NCI-H1694 treated with DMSO at 0.1 percent for 48 hours (cell line): ENCODE data around the gene EBLN2.
"Not testable (repeated sequence)": the region's sequence is repeated elsewhere in the genome, so short reads cannot be mapped to it uniquely, and the experiment has no call there.

ENCODE experiments used
- DNase-seq: peaks from one replicate; lab custom pipeline; 2025; lab: John Stamatoyannopoulos, UW

EBLN2 gene

DNA sequence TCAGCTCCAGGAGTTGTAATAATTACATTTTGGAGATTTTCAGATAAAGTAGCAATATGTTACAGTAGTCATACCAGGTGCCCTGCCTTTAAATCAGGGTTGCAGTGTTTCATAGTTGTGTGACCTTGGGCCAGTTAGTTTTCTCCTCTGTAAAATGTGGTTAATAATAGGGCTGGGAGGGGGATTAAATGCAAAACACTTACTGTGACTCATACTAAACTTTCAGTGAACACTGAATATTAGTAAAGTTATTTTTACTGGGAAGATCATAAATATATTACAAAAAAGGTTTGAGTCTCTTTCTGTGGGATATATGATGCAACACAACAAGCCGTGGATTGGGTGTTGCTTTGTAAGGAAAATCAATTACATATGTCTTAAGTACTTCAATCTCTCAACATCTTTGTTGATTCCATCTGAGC, 1.1 kb upstream of the EBLN2 start:
- DNase-seq: no peak

DNA sequence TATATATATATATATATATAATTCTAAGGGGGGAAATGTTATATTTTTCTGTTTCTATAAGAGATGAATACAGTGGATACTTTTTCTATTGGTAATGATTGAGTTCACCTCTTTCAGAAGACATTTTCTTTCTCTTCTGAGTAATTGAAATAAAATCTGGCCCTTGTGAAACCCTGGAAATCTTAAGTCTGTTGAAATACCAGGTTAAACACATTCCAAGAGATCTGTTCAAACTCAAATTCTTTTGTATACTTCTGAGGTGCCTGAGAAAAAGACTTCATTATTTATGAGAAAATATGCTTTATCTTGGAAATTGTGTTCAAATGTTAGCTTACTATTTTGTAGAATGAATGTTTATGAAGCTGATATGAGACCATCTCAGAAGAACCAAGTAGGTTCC, 4.8 kb downstream of the EBLN2 start:
- not testable (repeated sequence) for DNase-seq

DNA sequence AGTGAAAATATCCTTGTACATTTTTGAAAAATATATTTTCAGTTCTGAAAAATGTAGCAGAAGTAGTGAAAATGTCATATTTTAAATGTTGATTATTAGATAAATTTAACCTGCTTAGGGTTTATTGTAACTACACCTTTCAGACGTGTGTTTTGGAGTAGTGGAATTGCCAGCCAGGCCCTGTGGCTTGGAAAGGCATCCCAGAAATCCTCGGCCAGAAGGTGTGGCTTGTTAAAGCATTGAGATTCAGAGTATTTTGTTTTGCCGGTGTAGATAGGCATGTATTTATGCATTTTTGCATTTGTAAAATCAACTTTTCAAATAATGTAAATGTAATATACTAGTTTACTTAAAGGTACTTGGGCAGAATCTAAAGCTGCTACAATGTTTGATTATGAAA, 7.0 kb downstream of the EBLN2 start:
- no peak for DNase-seq

DNA sequence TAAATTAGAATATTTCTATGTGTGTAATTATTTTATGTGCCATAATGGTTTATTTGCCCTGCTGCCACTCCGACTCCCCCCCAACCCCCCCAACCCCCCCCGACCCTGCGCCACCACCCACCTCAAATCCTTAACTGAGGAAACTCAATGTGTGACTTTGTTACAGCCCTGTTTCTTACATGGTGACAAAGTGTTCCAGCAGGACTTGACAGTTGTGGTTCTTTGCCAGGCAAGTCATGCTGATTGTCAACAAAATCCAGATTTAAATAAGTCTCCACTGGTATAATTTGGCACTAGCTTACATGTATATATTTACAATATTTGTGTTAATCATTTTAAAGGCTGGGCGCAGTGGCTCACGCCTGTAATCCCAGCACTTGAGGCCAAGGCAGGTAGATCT, 7.7 kb downstream of the EBLN2 start:
- DNase-seq: no peak

DNA sequence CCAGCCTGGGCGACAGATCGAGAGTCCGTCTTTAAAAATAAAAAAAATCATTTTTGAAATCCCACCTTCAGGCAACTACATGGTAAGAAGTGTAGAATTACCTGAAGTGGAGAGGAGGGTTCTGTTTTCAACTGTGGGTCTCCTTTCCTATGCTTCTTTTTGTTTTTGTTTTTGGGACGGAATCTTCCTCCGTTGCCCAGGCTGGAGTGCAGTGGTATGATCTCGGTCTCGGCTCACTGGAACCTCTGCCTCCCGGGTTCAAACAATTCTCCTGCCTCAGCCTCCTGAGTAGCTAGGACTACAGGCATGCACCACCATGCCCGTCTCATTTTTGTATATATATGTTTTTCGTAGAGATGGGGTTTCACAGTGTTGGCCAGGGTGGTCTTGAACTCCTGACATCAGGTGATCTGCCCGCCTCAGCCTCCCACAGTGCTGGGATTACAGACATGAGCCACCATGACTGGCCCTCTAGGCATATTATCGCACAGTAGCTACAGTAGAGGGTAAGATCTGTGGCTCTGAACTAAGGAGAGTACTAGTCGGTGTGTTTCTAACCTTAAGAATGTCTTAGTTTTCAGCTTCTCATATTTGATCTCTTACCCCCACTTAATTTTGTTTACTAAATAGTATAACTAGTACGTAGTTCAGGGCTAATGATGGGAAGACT, 8.5 kb downstream of the EBLN2 start:
- no peak for DNase-seq

DNA sequence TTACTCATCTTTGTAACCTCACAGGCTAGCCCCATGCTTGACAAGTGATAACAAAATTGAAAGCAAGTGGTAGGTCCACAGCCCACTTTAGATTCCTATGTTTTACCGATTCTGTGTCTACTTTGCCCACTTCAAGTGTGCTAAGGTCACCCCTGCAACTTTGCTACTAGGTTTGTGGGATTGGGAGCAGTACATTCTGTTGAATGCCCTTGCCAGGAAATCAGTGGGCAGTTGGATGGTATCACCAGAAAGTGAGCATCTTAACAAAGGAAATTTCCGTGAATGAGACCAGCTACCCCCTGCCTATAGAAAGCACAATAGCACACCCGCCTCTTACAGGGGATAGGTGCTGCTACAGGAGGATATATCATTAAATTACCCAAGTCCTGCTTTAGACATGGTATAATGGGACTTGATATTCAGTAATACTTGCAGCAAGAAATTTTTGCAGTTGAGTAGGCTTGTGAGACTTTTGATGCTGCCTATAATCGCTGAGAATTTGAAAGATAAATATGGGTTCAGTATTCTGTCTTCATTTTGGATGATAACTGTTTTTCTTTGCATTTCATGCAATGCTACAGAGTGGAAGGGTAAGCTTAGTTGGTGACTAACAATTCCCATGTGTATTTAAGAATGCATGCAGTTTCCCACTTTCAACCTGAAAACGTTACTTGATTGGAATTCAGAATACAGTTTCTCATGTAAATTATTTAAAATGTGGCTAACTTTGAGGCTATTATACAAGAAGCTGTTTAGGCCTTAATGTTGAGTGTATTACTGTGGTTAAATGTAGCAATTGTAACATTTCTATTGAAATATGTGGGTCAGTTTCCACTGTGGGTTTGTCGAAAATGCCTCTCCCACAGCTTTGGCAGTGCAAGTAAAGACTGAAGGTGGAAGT, 9.5 kb downstream of the EBLN2 start:
- no peak for DNase-seq

DNA sequence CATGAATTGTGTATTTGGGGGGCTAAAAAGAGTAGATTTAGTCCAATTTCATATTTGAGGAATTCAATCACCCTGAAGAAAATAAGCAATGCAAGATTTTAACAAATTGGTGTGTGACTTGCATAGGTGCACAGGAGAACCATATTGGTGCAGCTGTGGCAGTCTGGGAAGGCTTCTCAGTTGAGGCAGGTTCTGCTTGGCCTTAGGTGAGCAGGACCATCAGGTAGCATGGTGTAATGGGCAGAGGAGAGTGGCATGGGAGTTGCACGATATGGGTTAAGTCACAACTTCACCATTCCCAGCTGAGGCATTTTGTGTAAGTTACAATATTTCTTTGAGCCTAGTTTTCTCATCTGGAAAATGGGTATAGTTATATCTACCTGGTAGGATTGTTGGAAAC, 10.5 kb downstream of the EBLN2 start:
- no peak for DNase-seq

DNA sequence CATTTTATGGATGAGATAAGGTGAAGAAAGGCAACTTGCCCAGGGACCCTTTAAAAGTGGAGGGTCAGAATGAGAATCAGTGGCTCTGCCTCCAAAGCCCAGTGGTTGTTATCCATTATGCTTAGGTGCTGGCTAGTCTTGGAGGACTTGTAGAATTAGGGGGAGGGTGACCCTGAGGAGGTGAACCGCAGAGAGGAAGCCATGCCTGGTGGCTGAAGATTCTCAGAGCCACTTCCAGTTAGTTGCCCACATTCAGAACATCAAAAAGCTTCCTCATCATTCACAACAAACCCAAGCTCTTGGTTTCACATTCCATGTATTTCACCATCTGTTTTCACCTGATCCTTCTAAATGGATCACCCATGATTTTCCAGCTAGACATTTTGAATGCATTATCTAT, 11.2 kb downstream of the EBLN2 start:
- DNase-seq: no peak

DNA sequence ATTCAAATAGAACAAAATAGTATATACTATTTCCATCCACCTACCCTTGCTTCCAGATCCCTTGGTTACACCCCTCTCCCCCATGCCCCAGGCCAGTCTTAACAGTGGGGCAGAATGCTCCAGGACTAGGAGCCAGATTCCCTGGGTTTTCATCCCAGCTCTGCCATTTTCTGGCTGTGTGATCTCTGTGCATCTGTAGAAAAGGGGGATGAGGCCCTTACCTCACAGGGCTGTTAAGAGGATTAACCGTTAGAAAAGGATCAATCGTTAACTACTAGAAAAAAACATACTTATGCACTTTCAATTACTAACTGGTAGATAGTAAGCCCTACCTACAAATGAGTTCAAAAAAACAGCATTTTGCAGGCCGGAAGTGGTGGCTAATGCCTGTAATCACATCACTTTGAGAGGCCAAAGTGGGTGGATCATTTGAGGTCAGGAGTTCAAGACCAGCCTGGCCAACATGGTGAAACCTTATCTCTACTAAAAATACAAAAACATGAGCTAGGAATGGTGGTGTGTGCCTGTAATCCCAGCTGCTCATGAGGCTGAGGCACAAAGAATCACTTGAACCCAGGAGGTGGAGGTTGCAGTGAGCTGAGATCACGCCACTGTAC, 11.7 kb downstream of the EBLN2 start:
- DNase-seq: no peak

DNA sequence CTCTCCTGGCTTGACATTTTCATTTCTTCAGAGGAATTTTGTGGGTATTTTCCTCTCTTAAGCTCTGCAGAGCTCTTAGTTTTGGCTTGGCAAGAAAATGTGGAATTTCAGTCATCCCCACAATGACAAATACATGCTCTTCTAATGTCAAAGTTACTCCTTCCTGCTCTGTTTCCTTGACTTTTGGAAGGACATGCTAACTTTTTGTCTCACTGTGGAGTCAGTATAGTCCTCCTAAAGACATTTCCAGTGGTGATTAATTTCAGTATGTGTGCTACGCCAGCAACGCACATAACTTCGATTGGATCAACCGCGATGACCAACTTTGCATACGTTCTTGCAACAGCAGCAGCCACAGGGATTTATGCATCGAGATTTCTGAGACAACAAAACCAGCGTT, 13.3 kb downstream of the EBLN2 start:
- DNase-seq: no peak

DNA sequence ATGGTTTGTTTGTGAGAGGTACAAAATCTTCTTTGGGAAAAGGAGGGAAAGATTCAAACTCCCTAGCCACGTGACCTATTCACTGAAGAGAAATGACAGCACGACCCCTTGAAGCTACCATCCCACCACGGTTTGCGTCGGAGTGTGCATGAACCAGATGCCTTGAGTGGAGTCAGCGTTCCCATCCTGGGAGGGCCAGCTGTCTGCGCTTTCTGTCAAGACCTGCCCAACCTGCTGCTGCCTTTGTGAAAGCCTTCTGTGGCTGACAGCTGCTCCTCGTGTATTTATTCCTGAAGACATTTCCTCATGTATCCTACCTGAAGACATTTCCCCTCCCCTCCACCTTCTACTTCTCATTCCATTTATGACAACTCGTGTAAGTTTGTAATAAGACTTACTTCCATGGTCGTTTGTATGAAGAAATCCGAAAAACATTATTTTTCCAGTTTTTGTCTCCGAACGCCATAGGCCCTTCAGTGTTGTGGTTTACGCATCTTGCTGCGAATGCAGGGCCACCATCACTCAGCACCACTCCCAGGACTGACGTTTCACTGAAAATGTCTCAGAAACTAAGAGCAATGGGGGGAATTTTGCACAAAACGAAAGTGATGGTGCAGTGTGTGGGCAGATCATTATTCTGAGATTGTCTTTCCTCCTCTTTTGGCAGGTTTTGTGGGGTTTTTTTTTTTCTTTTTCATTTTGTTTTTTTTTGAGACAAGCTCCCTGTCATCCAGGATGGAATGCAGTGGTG, 18.9 kb downstream of the EBLN2 start:
- DNase-seq: peak; percentile 29

DNA sequence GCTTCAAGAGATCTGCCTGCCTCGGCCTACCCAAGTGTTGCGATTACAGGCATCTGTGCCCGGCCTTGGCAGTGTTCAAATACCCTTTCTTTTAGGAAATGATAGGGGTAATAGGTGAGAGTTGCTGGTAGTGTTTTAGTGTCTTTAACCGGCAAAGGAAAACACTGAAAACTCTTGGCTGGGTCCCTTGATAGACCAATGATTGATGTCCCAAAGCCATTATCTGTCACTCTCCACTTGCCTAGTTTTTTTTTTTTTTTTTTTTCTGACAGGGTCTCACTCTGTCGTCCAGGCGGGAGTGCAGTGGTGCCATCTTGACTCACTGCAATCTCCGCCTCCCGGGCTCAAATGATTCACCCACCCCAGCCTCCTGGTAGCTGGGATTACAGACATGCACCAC, 19.7 kb downstream of the EBLN2 start:
- no peak for DNase-seq

DNA sequence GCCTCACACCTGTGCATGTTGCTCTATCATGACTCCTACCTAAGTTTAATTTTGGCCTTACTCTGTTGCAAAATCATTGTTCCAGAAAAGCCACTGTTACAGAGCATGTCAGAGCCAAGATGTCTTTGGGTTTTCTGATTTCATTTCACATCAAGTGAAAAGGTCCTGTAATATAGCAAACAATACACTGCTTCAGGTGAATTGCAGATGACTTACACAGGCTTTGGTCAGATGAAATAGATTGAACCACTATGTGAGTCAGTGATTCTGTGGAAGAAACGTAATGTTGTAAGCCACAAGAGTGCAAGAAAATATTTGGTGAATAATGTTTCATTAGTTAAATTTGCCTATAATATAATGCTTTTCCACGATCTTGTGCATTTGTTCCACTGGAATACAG, 22.7 kb downstream of the EBLN2 start:
- no peak for DNase-seq

DNA sequence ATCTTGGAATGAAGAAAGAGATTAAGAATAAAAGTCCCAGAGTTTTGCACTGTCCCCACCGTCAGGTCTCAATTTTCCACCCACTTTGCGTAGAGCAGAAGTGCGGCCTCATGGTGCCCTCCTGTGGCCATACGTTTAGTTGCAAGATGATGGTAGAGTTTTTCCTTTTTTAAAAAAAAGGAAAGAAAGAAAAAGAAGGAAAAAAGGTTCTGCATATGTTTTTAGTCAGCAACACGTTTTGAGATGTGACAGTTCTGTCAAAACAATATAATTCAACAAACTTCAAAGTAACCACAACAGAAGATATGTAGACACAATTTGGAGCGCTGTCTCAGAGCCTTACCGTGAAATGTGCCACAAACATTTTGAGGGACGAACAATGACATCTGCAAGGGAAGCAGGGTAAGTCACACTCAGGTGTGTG, 24.6 kb downstream of the EBLN2 start:
- DNase-seq: no peak

DNA sequence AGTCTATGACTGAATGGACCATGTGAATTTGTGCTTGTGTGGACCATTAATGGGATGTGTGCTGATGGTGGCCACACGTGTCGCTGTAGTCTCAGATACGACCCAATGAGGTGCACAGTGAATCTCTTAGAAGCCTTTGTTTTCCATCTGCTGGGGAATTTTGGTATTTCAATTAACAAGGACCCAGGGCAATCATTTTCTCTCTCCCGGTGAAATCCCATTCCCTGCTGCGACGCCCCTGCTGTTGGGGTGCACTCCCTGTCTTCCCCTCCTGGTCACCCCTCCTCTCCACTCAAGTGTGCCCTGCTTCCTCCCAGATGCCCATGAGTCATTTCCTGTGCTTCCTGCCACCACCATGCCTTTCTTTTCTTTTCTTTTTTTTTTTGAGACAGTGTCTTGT, 32.7 kb downstream of the EBLN2 start:
- DNase-seq: no peak

DNA sequence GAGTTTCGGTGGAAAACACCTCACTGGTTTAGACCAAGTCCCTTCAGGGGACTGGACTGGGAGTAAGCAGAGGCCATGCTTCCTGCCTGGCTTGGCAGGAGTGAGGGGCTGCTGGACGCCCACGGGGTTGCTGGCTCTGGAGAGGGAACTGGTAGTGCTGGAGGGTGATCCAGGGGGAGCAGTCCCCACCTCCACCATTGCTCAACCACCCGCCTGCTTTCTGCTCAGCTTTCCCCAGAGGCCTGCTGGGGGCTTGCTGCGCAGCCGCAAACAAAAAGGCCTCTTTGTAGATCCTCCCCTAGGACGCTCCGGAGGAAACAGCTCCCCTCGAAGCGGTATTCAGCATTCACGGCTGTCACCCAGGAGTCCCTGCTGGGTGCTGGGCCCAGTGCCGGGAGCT, 33.5 kb downstream of the EBLN2 start:
- DNase-seq: no peak

DNA sequence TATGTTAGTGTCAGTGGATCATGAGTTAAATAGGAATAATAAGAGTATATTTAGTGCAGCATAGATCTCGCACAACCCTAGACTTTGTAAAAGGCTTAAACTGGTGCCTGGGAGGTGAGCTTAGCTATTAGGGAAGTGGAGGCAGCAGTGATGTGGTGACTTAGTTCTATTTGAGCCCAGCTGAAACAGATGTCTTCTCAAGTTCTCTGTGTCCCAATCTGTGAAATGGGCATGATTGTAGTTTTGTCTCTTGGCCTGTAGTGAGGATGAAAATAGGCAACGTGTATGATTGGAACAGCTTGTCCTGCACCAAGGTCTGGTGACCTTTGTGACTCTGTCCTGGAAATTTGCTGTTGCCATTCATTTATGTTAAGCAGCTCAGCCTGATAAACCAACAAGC, 34.7 kb downstream of the EBLN2 start:
- DNase-seq: no peak

DNA sequence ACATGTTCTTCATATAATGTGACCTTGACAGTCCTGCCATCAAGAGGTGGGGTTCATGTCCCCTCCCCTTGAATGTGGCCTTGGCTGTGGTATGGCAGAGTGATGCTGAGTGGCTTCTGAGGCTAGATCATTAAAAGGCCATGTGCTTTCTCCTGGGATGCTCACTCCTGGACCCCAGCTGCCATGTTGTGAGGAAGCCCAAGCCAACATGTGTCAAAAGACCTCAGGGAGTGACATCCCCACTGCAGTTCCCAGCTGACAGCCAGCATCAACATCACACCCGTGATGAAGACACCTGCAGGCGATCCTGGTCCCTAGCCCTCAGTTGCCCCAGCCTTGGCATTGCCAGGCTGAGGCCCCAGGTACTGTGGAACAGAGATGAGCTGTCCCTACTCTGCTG, 36.6 kb downstream of the EBLN2 start:
- DNase-seq: no peak

DNA sequence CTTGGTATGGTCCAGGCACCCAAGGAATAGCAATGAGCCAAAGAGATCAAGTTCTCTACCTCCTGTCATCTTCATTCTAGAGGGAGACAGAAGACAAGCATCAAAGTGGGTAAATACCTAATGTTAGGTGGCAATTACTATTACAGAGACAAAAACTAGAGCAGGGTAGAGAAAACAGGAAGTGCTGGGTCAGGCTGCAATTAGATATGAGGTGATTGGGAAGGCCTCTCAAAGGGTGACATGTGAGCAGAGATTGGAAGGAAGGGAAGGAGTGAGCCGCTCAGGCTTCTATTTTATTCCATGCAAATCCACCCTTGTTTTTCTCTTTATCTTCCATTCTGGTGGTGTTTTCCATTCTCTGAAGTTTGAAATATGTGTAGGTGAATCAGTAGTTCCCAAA, 37.4 kb downstream of the EBLN2 start:
- DNase-seq: no peak

DNA sequence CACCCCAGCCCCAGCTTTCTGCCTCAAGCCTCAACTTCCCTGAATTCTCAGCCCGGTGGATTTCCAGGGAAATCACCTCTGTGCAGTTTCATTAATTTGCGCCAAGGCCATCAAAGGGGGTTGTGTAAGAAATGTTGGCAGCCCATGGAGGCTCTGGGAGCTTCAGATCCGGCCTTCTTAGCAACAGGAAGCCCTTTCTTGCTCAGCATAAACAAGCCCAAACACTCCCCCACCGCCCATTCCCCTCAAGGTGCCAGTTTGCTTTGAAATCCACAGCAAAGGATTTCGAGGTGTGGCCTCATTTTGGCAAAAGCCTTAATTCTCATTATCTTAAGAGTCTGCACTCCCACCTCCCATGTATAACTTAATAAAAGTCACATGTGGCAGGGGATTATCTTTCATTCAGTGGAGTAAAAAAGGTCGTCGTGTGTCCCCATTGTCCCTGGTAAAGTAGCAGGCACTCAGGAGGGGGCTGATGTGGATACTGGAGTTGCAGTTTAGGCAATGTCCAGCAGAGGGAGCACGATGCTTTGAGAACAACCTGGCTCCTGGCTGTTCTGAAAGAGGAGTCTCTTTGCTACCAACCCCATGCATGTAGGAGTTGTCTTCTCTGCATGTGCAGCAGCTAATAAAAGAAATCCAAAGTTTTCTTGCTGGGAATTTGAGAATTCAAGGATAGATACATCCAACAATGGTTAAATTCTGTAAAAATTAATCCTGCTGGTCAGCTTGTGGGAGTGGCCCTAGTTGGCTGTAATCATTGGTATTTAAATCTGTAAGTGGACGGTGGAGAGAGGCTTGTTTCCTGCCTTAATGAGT, 39.5 kb downstream of the EBLN2 start:
- peak; percentile 27 for DNase-seq

DNA sequence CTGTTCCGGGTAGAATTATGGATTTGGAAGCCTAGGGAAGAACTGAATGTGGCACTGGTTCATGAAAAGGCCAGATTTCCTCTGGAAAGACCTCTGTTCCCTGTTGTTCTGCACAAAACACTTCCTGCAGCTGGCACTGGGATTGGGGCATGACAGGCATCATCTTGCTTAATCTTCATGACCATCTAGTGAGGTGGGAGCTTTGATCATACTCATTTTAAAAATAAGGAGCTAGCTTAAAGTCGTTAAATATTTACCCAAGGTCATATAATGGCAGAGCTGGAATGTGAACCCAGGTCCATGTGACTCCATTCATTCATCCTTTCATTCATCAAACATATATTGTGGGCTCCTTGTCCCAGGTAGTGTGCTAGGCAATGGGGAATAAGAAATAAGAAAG, 40.4 kb downstream of the EBLN2 start:
- DNase-seq: no peak

DNA sequence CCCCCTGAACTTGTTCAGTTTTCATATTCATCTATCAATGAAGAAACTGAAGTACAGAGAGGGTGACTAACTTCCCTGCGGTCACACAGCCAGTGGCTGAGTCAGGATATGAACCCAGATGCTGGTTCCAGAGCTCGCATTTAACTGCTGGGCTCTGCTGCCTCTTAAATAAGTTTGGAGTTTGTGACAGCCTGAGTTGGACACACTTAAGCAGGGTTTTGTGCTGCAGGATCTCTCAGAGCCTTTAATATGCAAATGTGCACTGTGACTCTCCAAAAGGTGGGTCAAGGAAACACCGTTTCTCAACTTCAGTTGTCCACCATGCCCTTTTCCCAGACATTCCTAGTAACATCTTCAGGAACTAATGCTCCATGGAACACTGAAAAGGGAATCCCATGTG, 45.8 kb downstream of the EBLN2 start:
- no peak for DNase-seq
